Panc1 (cell line): Measurements from ENCODE around the gene TBX2. TPM values are rescaled to one million over a fixed set of nuclear protein-coding genes. Genes with fewer than 3 reads are reported as not detected.

Source experiments
- ATAC-seq: fragments of 200-7000 bp; cut with Tn5 transposase; 2 replicates; pipeline ENCODE4 v1.9.1; 2020; ENCODE audit warnings: mild to moderate bottlenecking, moderate library complexity
- BruUV-seq: library from RNA; stranded (reverse); fragments of 400-500 nt; replicated peaks from 2 replicates; lab custom pipeline; 2021; lab: Mats Ljungman, UMichigan
- CTCF ChIA-PET: fragments of 300-600 bp; sonication (Branson Sonifier 250); formaldehyde crosslinking; loops from one replicate; lab custom pipeline; 2022; ENCODE audit warnings: antibody characterized with exemption; lab: Charles Lee
- POLR2A ChIA-PET: fragments of 300-600 bp; sonication (Branson Sonifier 250); formaldehyde crosslinking; loops from one replicate; lab custom pipeline; 2022; ENCODE audit warnings: antibody characterized with exemption; lab: Charles Lee
- DNase-seq: peaks from one replicate; pipeline ENCODE4 v3.0.0-alpha.2; 2010; ENCODE audit warnings: low read depth, low spot score
- H3K27ac ChIP-seq: 2 replicates; pipeline ENCODE4 v1.5.1; 2011; ENCODE audit warnings: mild to moderate bottlenecking, low read length, inconsistent platforms
- H3K27me3 ChIP-seq: fragments of 200-500 bp; sonication (Bioruptor generic); 2 replicates; pipeline ENCODE4 v1.6.0; 2014; ENCODE audit warnings: low read length, inconsistent platforms; ENCODE audit not compliant: control insufficient read depth, insufficient read depth
- H3K36me3 ChIP-seq: fragments of 200-500 bp; sonication (Bioruptor generic); 2 replicates; pipeline ENCODE4 v1.5.1; 2014; ENCODE audit warnings: inconsistent platforms, mild to moderate bottlenecking, low read length, moderate library complexity; ENCODE audit not compliant: control insufficient read depth, insufficient read depth
- H3K4me1 ChIP-seq: 2 replicates; pipeline ENCODE4 v1.5.1; 2011; ENCODE audit warnings: inconsistent platforms, mild to moderate bottlenecking, low read length, moderate library complexity; ENCODE audit not compliant: control insufficient read depth, insufficient read depth
- H3K4me3 ChIP-seq, 2 experiments: 2 replicates each; pipeline ENCODE4 v1.5.1; 2011 to 2012; ENCODE audit warnings: low read depth in 2 of 2, low read length in 2 of 2, mild to moderate bottlenecking in 2 of 2, inconsistent platforms in 1 of 2, moderate library complexity in 1 of 2
- H3K9me3 ChIP-seq: fragments of 200-500 bp; sonication (Bioruptor generic); 2 replicates; pipeline ENCODE4 v1.5.1; 2014; ENCODE audit warnings: low read depth, mild to moderate bottlenecking, inconsistent platforms, low read length, moderate library complexity; ENCODE audit not compliant: control insufficient read depth, insufficient read depth
- CTCF ChIP-seq: fragments of 450-650 bp; IDR thresholded peaks from 2 replicates; pipeline ENCODE4 v1.5.1; 2017; ENCODE audit warnings: mild to moderate bottlenecking
- POLR2AphosphoS5 ChIP-seq: IDR thresholded peaks from 2 replicates; pipeline ENCODE4 v1.6.1; 2012; ENCODE audit warnings: mild to moderate bottlenecking, low read depth, low read length, moderate library complexity
- REST ChIP-seq, 2 experiments: IDR thresholded peaks; 2 replicates each; pipeline ENCODE4 v1.6.1; 2011 to 2012; ENCODE audit warnings: low read depth in 2 of 2, control low read depth in 1 of 2, low read length in 1 of 2, mild to moderate bottlenecking in 1 of 2, moderate library complexity in 1 of 2; ENCODE audit not compliant: insufficient read depth in 1 of 2
- SIN3A ChIP-seq: IDR thresholded peaks from 2 replicates; pipeline ENCODE4 v1.6.1; 2012; ENCODE audit warnings: low read depth, mild to moderate bottlenecking, low read length, moderate library complexity, borderline replicate concordance; ENCODE audit not compliant: insufficient read depth
- TCF7L2 ChIP-seq: IDR thresholded peaks from 2 replicates; pipeline ENCODE4 v1.6.1; 2011; ENCODE audit warnings: mild to moderate bottlenecking, low read depth, low read length, inconsistent platforms
- in situ Hi-C: cut with HindIII; loops from 2 replicates; pipeline ENCODE4 v1.10.0; 2016; ENCODE audit warnings: low sequenced_read_pairs, low pct_unique_long_range_greater_than_20kb
- intact Hi-C: fragments of 100-400 bp; cut with micrococcal nuclease; formaldehyde crosslinking; loops from one replicate; pipeline ENCODE4 v1.10.0; 2022; ENCODE audit not compliant: unreplicated experiment
- total RNA-seq: library from RNA; stranded (reverse); gene quantifications from one replicate; pipeline ENCODE4 v1.2.1, GENCODE V29; 2021; ENCODE audit not compliant: unreplicated experiment

Gene TBX2
- total RNA-seq, 1 experiment from 2014 or later: 35.6 TPM

- no peaks in the 10 kb centered on the region for H3K36me3 ChIP-seq
- peak overlapping the region; percentile 35 for H3K27ac ChIP-seq
- no peaks in the 10 kb centered on the region for H3K27me3 ChIP-seq
- in situ Hi-C loops (no loop called here), intact Hi-C loops (loop anchor here (10.0 kb wide), 1 partner anchor 389 kb away; no protein-coding TSS in a partner anchor)
- H3K4me3 ChIP-seq: no peak overlapping the region
- ChIA-PET CTCF (interaction anchor here (0.5 to 0.7 kb wide), 2 partner anchors 12 to 18 kb away, joined by 3 to 4 read pairs; no protein-coding TSS in a partner anchor), POLR2A (no interaction called here)
- no peak for DNase-seq
- H3K4me1 ChIP-seq: peaks cover 37% of the 10 kb centered on the region
- H3K9me3 ChIP-seq: no peaks in the 10 kb centered on the region
- no TSS peak for BruUV-seq
- TF ChIP-seq CTCF: peak; percentile 27; the same call in 1 of the 2 replicates
- TF ChIP-seq SIN3A: no peak
- ATAC-seq: no peak
Observed at GRCh38 chr17:61393904-61394629, 5.6 kb upstream of the TBX2 start.

GRCh38 chr17:61394630-61395408, 4.8 kb upstream of the TBX2 start:
- Histone ChIP-seq H3K27me3 (no peaks in the 10 kb centered on the region), H3K4me3 (no peak overlapping the region), H3K27ac (peak overlapping the region; percentile 54; the same call in 1 of the 2 replicates), H3K4me1 (peaks cover 31% of the 10 kb centered on the region), H3K9me3 (no peaks in the 10 kb centered on the region), H3K36me3 (no peaks in the 10 kb centered on the region)
- DNase-seq: no peak
- ATAC-seq: no peak
- intact Hi-C loops (loop anchor here (10.0 kb wide), 1 partner anchor 390 kb away; no protein-coding TSS in a partner anchor), in situ Hi-C loops (no loop called here)
- POLR2A ChIA-PET: no interaction called here
- CTCF ChIA-PET: interaction anchor here (0.5 kb wide), 1 partner anchor 11 kb away, joined by 4 read pairs; no protein-coding TSS in a partner anchor
- TF ChIP-seq REST (IDR thresholded peaks at IDR 0.05; ENCODE audit: insufficient read depth in 1 of 2, low read depth in 2 of 2, low read length in 1 of 2) (no peak), SIN3A (no peak), POLR2AphosphoS5 (no peak), TCF7L2 (no peak), CTCF (no peak)
- no TSS peak for BruUV-seq
